NCI-H748 treated with DMSO at 0.1 percent for 48 hours (cell line): ENCODE measurements around the gene UNC13C.

Source experiments
- DNase-seq: peaks from one replicate; lab custom pipeline; 2025; lab: John Stamatoyannopoulos, UW

The UNC13C gene

GRCh38 chr15:54481819-54482218, 503.6 kb downstream of the UNC13C start:
- DNase-seq, result no peak

GRCh38 chr15:54482251-54482650, 504.0 kb downstream of the UNC13C start:
- DNase-seq, result no peak

- DNase-seq, result no peak
Observed at GRCh38 chr15:54500330-54500729, 522.1 kb downstream of the UNC13C start.

- DNase-seq, result no peak
Observed at GRCh38 chr15:54502416-54503075, 524.3 kb downstream of the UNC13C start.

GRCh38 chr15:54504695-54505094, 526.5 kb downstream of the UNC13C start:
- no peak for DNase-seq

- no peak for DNase-seq
Observed at GRCh38 chr15:54506977-54507524, 528.8 kb downstream of the UNC13C start.

- DNase-seq, result no peak
Observed at GRCh38 chr15:54514601-54515000, 536.4 kb downstream of the UNC13C start.

- no peak for DNase-seq
Observed at GRCh38 chr15:54515664-54516582, 537.7 kb downstream of the UNC13C start.

- no peak for DNase-seq
Observed at GRCh38 chr15:54517366-54517765, 539.1 kb downstream of the UNC13C start.

DNA sequence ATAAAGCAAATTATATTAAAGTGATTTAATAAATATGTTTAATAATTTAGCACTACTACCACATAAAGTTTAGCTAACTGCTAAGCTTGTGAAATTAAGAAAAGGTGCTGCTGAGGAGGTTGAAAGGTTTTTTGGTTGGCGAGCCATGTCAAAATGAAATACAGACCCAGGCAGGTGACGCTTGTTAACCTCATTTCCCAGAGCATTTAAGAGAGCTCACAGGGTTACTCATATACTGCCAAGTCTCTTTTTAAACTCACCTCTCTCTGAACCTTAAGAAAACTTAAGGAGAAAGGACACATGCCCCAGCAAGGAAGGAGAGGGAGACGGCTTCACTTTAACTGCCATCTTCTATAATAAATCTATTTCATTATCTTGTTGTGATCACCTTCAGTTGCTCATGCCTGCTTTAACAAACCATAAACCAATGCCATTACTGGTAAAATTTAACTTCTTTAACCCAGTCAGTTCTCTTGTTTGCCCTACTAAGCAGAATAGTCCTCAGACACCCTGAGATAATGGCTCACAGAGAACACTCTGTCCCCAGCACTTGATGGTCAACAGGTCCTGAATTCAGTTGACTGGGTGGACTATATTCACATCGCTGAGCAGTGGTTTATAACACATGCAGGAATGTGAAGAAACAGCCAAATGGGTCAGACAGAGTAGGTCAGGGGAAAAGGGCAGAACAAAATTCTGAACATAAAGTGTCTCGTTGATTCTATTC, 540.1 kb downstream of the UNC13C start:
- DNase-seq, result no peak

- DNase-seq, result no peak
Observed at GRCh38 chr15:54519577-54519976, 541.3 kb downstream of the UNC13C start.

DNA sequence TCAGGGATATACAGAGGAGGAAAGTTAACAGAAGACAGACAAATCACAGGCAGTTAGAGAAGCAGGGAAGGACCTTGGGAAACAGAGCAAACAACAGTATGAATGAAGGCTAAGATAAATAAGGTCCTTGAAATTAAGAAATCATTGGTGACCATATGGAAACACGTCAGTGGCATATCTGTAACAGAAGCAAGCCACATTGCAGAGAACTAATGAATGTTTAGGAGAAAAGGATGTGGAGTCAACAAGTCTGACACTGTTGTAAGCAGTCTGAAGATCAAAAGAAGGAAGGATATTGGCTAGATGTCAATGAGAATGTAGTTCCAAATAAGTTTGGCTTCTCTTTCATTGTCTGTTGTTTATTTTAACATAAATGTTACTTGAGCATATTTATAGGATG, 542.4 kb downstream of the UNC13C start:
- DNase-seq, result no peak

DNA sequence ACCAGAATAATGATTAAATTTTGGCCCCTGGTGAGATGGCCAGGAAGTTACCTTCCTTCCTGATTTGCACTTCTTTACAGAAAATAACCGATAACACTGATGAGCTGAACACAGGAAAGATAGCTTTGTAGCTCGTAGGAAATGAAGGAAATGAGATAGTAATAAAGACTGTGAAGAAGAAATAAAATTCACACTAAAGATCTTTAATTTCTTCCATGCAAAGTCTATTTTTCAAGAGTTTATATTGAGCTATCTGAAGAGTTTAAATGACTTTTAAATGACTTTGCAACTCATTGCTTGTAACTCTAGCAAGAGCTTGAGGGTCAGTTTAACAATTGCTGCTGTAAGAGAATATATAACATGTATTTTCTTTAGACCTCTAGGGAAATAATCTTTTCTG, 543.0 kb downstream of the UNC13C start:
- DNase-seq, result no peak

GRCh38 chr15:54528021-54528420, 549.8 kb downstream of the UNC13C start:
- no peak for DNase-seq

GRCh38 chr15:54540721-54541120, 562.5 kb downstream of the UNC13C start:
- DNase-seq, result no peak

GRCh38 chr15:54547491-54547890, 569.2 kb downstream of the UNC13C start:
- DNase-seq, result no peak

DNA sequence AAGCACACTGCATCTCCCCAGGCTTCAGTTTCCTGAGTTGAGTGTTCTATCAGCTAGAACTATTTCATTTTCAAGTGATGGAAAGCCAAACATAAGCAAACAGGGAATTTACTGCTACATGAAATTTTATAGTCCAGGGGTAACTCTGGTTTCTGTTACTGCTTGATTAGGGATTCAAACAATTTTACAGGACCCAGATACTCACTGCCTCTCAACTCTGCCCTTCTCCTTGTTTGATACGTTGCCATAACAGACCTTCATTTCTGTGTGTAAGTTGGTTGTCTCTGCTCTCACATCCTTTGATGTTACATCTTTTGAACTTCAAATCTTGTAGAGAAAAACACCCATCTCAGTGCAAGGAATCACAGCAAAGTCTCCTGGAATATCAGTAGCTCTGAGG, 572.7 kb downstream of the UNC13C start:
- no peak for DNase-seq

DNA sequence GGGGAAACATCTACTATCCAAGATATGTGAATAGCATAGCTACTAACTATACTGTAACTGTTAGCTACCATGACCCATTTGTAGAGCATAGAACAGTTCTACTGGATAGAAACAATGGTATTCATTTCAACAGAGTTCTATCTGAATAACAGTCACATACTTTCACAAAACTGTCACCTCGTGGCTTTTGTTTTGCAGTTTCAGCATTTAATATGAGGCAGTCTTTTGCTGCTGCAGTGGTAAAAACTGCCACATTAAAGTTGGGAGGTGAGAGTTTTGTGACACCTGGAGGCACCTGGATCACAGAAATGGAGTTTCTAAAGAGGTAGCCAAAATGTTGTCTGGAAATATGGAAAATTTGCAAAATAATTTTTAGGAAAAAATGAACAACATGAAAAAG, 578.0 kb downstream of the UNC13C start:
- DNase-seq, result no peak

- no peak for DNase-seq
Observed at GRCh38 chr15:54559405-54560069, 581.3 kb downstream of the UNC13C start.

- no peak for DNase-seq
Observed at GRCh38 chr15:54560417-54560816, 582.2 kb downstream of the UNC13C start.

DNA sequence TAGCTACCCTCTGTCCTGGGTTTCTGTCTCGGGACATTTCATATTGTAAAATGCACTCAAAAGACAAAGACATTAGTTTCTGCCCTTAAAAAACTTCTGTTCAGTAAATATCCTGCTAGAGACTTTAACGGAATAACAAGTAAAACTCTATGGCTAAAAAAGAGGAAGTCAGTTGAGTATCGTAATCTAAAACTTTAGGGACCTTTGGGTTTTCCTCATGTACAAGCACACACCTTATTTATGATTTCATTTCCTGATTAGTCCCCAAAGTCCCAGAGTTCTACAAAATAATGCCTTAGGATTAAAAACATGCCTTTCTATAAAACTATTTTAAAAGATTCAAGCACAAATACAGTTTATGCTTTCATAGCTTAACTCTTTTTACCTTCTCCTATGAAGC, 585.9 kb downstream of the UNC13C start:
- DNase-seq, result no peak

- DNase-seq, result no peak
Observed at GRCh38 chr15:54566654-54567053, 588.4 kb downstream of the UNC13C start.
